ENCODE data around the gene FARP1.

GRCh38 chr13:98285852-98286594 is 143.1 kb downstream of the FARP1 start:
- TF ChIP-seq CTCF (IDR thresholded peaks at IDR 0.05; ENCODE audit: insufficient read depth, low read length, poor library complexity, severe bottlenecking), result no peak
- TF ChIP-seq EZH2phosphoT487 (conservative IDR thresholded peaks at IDR 0.05; ENCODE audit: low read length), result no peak

Data from SU-DHL-6 (cell line).